ENCODE measurements around the gene IL17RD.
"Not testable (repeated sequence)": the region's sequence is repeated elsewhere in the genome, so short reads cannot be mapped to it uniquely, and the experiment has no call there.

The IL17RD gene

DNA sequence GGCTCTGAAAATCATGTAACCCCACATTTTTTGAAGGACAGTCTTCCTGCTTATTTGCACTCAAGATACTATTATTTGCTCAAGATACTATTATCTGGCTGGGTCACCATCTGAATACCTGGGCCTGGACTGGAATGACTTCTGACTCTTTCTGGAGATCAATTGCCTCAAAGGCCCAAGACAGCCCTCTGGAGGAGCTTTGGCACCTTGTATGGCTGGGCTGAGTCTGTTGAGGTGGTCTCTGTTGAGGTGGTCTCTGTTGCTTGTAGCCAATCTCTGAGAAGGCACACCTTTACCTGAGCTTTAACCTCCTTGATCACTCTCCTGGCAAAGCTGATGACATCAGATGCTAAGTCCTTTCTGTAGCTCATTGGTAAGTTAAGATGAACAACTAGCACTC is 71.7 kb downstream of the IL17RD start:
- no peak for DNase-seq (ENCODE audit: low read depth)

DNA sequence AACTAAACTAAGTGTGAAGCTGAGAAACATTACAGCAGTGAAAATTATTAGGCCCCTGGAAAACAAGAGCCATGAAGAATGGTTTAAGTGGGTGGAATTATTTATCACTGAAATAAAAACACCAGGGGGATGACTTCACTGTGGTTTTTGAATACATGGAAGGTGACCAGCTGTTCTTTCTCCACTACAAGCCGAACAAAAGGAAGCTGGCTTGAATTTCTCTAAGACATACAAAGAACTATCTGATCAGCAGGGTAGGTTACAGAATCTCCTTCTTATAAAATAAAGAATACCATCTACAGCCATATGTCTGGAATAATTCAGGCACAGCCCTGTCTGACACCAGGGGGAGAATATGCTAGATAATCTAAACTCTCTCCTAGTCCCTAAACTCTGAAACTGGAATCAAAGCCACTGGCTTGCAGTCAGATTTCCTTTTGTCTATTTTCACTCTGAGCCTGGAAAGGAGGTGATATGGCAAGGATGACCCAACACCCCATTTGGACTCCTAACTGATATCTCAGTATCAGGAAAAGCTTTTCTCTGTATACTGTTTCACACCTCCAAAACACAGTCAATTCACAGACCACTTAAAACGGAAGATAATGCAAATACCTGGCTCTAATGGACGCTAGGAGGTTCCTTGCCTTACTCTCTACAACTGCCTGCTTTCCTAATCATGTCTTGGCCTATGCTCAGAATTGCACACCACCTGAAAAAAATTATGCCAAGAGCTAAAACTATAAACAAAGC is 73.5 kb downstream of the IL17RD start:
- DNase-seq (ENCODE audit: low read depth), result no peak

DNA sequence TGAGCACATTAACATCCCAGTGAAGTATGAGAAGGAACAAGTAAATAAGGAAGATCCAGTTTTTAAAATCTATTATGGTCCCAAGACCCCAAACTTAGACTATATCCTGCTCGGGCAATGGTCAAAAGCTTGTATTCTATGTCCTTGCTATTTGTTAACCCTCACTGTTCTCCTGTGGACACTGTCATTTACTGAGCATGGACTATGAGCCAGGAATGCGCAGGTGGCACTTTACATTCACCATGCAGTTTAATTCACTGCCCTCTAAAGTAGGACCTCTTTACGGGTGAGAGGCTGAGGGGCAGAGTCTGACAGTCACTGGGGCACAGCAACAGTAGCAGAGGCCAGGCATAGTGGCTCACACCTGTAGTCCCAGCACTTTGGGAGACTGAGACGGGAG is 76.1 kb downstream of the IL17RD start:
- DNase-seq (ENCODE audit: low read depth), result no peak

DNA sequence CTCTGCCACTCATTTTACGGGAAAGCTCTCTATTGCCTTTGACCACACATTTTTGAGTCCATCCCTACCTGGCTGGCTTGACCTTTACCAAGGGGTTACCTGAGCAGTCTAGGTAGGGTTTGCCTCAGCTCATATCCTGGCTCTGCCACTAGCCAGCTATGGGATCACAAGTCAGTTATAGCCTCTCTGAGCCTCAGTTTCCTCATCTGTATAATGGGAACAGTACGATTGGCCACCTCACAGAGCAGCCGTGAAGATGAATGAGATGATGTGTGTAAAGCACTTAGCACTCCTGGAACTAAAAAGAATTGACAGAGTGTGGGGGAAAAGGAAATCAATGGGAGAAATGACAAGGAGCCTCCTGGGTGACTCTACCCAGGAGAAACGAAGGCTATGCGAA is 76.7 kb downstream of the IL17RD start:
- no peak for DNase-seq (ENCODE audit: low read depth)

DNA sequence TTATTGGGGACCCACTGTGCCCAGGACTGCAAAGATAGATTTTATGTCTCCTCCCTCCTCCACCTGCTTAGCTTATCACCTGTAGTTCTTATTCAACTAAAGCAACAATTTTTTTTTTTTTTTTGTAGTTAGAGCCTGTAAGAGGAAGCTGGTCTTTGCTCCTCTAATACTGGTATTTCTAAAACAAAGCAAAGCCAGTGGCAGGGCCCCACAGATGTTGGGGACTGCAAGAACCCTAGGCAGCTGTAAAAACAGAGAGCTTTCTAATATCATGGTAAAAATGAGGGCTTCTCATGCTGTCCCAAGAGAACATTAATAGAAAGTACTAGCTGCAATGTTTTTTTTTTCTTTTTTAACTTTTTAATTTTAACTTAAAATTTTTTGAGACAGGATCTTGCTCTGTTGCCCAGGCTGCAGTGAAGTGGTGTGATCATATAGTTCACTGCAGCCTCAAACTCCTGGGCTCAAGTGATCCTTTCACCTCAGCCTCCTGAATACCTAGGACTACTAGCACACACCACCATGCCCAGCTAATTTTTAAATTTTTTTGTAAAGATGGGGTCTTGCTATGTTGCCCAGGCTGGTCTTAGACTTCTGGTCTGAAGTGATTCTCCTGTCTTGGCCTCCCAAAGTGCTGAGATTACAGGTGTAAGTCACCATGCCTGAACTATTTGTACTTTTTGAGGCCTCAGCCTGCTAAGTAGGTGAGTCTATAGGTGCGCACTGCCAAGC is 77.6 kb downstream of the IL17RD start:
- no peak for DNase-seq (ENCODE audit: low read depth)

DNA sequence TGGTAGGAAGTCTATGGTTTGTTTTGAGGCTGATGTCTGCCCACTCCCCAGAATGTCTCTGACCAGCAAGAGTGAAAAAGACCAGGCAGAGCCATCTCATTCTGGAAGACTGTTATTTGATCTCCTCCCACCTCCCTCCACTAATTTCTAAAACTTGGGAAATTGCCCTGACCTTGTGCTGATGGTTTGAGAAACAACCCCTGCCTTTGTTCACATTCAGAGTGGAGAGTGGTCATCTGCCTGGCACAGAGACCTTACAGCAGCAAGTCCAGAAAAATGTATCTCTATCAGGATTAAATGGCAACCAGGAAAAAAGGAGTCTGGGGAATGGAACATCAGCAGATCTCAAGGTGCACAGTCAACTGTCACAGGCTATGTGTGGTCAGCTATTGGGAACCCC is 79.0 kb downstream of the IL17RD start:
- no peak for DNase-seq (ENCODE audit: low read depth)

DNA sequence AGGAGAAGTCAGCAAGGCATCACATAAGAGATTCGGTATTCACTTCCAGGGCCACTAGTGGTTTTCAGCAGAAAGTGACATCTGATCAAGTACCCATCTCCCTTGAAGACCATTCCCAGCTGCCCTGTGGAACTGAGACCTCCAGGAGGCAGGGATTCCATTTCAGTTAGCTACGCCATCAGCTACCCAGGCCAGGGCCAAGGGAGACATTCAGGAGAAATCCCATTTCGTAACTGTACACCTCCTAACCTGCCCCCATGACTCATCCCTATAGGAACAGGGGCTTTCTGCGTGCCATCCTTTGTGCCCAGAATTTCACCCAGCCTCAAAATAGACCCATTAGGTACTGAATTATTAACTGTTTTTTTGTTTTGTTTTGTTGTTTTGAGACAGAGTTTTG is 79.9 kb downstream of the IL17RD start:
- DNase-seq (ENCODE audit: low read depth), result no peak

DNA sequence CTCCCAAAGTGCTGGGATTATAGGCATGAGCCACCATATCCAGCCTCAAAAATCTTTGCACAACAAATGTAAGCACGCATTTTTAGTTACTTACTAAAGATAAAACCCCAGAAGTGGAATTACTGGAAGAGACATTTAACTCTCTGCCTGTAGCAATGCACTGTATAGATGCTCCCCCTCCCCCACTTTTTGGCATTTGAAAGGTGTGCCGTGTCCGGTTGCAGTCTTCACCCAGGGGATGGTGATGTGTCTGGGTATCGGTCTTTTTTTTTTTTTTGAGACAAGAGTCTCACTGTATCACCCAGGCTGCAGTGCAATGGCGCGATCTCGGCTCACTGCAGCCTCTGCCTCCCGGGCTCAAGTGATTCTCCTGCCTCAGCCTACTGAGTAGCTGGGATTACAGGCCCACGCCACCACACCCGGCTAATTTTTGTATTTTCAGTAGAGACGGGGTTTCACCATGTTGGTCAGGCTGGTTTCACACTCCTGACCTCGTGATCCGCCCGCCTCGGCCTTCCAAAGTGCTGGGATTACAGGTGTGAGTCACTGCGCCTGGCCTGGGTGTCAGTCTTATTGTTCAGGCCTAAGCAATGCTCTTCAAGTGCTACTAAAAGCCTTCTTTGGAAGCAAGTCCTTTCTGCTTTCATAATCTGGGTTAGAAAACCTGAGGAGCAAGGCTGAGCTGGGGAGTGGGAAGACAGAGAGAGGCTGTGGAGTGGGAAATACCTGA is 81.7 kb downstream of the IL17RD start:
- DNase-seq (ENCODE audit: low read depth), result not testable (repeated sequence)

DNA sequence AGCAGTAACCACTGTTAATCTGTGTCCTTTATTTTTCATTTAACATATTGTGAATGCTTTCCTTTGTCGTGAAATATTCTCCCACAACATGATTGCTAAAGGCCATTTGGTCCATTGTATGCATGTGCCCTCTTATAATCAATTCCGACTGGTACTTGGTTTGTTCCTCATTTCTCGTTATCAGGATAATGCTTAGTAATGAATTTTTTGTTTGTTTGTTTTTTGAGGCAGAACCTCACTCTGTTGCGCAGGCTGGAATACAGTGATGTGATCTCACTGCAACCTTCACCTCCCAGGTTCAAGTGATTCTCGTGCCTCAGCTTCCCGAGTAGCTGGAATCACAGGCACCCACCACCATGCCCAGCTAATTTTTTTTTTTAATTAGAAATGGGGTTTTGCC is 82.7 kb downstream of the IL17RD start:
- DNase-seq (ENCODE audit: low read depth), result no peak

DNA sequence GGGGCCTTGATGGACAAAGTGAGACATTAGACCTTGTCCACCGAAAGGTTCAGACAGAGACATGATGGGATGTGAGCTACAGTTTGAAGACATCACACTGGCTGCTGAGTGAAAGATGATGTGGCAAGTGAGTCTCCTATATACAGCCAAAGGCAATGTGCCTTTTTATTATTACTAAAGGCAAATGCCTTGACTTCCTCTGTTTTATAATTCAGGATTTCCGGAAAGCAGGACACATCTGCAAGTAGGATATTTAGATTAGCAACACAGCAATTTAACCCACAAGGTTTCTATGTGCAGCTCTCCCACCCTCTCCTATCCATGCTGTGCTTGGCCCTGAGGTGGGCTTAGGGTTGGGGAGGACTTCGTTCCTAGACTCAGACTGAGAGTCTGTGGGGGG is 84.0 kb downstream of the IL17RD start:
- no peak for DNase-seq (ENCODE audit: low read depth)

DNA sequence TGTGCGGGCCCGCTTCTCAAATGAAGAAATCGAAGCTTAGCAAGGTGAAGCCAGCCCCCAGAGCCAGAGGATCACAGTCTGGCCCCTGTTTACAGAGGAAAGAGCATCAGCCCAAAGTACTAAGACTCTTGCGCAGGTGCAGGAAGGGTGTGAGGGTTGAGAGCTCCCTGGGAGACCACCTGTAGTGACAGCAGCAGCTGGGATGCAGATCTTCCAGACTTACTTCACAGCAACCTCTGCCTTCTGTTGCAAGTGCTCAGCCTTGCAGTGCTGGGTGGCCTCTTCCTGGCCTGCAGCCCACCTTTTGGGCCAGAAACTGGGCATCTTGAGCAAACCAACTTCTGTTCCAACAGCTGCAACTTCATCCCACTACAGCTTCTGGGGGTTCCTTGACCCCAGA is 85.0 kb downstream of the IL17RD start:
- DNase-seq (ENCODE audit: low read depth), result no peak

DNA sequence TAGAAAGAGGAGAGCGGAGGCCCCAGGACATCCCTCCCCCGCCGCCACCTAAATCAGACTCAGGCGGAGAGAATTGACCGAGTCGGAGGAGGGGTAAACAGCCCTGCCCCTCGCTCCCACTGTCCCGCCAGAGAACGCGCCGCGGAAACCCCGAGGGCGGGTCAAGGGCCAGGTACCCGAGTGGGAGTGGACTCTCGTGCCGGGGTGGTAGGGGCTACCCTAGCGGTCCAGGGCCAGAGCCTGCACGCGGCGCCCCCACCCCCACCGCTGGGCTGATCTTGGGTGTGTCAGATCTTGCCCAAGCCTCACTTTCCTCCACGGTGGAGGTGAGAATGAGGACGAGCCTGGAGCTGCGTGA is 85.7 kb downstream of the IL17RD start:
- no peak for DNase-seq (ENCODE audit: low read depth)

DNA sequence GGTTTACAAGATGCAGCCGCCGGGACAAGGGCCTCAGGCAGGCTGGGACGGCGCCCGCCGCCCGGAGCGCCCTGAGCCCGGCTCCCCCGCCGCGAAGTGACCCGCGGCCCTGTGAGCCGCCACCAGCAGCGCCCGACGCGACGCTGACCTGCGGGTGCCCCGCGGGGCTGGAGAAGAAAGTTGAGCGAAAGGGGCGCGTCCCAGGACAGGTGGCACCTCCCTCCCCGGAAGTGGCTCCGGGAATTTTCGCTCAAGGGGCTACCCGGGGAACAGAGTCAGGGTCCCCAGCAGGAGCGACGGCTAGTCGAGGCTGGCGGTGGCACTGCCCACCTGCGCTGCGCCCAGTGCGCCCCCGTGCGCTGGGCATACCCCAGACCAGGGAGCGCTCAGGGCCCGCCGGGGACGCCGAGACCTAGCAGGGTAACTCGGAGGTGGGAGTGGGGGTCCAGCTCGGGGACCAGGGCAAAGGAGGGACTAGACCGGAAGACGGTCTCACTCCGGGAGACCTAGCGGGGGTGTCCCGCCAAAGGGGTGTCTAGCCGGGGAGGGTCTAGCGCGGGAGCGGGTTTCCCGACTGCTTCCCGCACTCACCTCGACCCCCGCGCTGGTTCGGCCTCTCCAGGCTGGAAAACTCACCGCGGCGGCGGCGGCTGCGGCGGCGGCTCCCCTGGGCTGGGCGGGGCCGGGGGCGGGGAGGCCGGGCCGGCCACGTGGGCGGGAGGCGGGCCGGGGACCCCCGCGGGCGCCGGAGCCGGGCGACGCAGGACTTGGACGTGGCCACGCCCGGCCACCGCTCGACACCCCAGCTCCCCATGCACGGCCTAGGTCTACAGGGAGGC is 86.3 kb downstream of the IL17RD start:
- DNase-seq (ENCODE audit: low read depth), result no peak

DNA sequence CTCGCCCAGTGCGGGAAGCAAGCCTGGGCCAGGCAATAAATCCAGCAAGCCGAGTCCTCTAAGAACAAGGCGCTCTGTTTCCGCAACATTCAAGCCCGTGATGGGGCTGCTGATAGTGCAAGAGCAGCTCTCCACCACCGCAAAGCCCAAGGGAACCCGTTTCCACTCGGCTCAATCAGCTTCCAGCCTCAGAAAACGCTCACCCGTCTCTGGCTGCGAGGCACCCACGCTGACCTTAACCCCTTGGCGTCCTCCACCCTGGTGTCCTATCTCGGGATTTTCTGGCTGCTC is 86.9 kb downstream of the IL17RD start:
- DNase-seq (ENCODE audit: low read depth), result no peak

DNA sequence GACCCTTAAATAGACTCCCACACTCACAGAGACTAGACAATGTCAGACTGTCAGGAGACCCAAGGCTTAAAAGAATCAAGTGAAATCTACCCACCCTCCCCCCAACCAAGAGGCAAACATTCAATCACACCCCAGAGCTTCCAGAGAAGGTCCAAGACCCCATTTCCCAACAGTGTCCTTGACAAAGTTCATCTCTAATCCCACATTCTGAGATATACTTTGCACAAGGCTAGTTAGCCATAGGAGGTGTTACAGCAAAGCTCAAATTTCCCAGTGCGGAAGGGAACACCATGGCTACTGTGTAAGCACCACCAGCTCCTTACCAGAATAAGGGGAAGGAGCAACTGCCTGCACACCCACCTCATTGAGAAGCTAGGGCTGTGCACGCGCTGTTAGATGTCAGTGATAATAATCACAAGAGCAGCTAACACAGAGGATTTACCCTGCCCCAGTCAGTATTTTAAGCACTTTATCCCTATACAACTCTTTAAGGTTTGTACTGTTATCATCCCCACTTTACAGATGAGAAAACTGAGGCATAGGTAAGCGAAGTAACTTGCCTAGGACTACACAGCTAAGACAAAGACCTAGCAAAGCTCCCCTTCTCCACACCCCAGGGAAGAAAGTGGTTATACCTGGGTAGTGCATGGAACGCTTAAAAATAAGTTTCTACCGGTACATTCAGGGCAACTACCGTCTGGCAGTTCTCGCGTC is 87.4 kb downstream of the IL17RD start:
- DNase-seq (ENCODE audit: low read depth), result no peak

DNA sequence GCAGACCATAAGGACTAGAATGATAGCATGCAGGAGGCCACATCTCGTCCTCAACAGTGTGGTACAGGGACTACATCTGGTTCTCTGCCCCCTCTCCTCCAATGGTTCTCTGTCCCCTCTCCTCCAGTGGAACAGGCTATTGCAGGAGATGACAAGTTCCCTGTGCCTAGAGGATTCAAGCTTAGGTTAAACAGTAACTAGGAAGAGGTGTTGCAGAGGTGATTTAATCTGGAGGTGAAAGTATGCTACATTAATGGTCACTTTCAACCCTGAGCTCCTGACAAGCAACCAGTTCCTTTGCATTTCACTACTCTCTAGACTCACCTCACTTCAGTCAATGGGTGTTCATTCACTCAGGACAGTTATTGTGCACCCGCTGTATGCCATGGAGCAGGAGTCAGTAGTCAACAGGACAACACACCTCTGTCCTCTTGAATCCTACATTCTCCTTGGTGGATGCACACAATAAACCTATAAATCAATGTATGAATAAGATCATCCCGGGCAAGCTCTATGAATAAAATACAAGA is 88.7 kb downstream of the IL17RD start:
- DNase-seq (ENCODE audit: low read depth), result no peak

DNA sequence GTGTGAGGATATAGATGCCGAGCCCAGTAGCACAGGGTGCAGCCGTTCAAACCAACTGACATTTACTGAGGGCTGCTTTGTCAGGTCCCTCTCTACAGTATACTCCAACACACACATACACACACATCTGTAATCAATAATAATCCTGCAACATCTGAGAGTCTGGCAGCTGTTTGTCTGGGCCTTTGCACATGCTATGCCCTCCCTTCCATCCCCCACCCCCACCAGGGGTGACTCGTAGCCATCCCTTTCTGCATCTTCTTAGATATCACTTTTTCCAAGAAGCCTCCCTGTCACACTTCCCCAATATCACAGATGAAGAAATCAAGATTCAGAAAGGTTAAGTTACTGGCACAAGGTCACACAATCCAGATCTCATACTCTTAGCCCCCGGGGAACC is 91.0 kb downstream of the IL17RD start:
- no peak for DNase-seq (ENCODE audit: low read depth)

DNA sequence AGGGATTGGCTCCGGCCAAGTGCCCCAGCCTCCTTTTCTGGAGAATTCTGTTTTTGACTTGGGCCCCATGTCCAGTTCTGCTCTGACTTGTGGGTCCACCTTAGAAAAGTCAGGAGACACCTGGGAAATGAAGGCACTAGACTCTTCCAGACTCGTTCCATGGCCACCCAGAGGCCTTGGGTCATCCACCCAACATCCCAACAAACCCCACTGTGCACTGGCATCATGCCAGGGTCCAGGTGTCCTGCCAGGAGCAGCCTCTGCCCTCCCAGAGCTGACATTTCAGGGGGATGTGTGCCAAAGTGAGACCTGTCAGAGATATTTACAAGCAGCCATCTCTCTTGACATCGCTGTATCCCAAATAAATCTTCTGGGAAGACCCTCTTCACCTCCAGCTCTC is 91.5 kb downstream of the IL17RD start:
- DNase-seq (ENCODE audit: low read depth), result no peak

DNA sequence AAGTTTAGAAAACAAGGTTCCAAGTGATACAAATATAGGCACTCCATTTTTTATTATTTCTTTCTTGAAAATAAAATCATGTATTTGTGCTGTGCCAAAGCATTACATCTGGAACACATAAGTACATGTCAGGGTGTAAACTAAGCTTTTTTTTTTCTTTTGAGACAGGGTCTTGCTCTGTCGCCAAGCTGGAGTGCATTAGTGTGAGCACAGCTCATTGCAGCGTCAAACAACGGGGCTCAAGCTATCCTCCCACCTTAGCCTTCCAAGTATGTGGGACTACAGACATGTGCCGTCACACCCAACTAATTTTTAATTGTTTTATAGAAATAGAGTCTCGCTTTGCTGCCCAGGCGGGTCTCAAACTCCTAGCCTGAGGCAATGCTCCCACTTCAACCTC is 95.7 kb downstream of the IL17RD start:
- no peak for DNase-seq (ENCODE audit: low read depth)

DNA sequence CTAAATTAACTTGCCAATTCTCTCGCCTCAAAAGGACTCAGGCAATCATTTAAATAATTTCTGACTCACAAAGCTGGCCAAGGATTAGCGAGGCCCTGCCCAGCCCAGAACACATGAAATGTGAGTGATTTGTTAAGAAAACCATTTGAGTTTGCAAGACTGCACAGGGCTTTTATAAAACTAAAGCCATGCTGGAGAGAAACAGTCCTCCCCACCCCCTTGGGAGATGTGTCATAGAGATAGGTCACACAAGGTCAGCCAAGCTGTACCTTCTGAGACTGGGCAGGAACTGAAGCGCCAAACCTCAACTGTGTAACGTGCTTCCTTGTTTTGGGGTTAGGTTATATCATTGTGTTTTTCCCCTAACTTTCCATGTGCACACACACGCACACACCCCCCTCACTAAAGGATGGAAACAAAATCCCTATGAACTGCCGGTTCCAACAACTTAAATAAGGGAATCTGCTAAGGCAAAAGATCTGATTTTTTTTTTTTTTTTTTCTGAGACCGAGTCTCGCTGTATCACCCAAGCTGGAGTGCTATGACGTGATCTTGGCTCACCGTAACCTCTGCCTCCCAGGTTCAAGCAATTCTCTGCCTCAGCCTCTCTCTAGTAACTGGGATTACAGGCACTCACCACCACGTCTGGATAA is 96.6 kb downstream of the IL17RD start:
- DNase-seq (ENCODE audit: low read depth), result no peak

DNA sequence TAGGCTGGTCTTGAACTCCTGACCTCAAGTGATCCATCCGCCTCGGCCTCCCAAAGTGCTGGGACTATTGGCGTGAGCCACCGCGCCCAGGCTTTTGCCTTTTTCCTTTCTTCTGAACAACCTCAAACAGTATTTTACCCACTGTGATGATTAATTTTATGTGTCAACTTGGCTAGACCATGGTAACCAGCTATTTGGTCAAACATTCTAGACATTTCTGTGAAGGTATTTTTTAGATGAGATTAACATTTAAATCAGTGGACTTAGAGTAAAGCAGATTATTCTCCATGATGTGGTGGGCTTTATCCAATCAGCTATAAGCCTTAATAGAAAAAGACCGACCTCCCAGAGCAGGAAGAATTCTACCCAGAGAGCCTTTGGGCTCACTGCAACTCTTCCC is 98.7 kb downstream of the IL17RD start:
- no peak for DNase-seq (ENCODE audit: low read depth)

Measured in activated T-helper 9 cell treated with anti-CD3 and anti-CD28 coated beads, Interleukin-2, amount 50 U/mL, for 16 hours (primary cell).